GM10266 (cell line): Measurements from ENCODE around the gene MRPL18.

Source experiments
- DNase-seq: peaks from one replicate; pipeline ENCODE4 v3.0.0; 2012; ENCODE audit errors: extremely low spot score
- CTCF ChIP-seq: IDR thresholded peaks from 2 replicates; pipeline ENCODE4 v1.5.1; 2012; ENCODE audit warnings: mild to moderate bottlenecking, low read depth; ENCODE audit not compliant: control insufficient read depth, insufficient read depth; ENCODE audit errors: missing control alignments

The MRPL18 gene

GRCh38 chr6:159826968-159827647 is 36.8 kb downstream of the MRPL18 start:
- no peak for DNase-seq
- TF ChIP-seq CTCF: no peak

- no peak for TF ChIP-seq CTCF
- no peak for DNase-seq
These were observed 37.8 kb downstream of the MRPL18 start for GRCh38 chr6:159828074-159828473.

GRCh38 chr6:159829526-159829925 is 39.3 kb downstream of the MRPL18 start:
- DNase-seq: no peak

GRCh38 chr6:159830501-159831372 is 40.5 kb downstream of the MRPL18 start:
- DNase-seq: no peak

More at GRCh38 chr6:159829526-159829925, 39.3 kb downstream of the MRPL18 start:
- no peak for TF ChIP-seq CTCF

GRCh38 chr6:159831373-159831679 is 41.1 kb downstream of the MRPL18 start:
- DNase-seq: no peak
- no peak for TF ChIP-seq CTCF

More at GRCh38 chr6:159830501-159831372, 40.5 kb downstream of the MRPL18 start:
- TF ChIP-seq CTCF: no peak

- TF ChIP-seq CTCF: no peak
- no peak for DNase-seq
These were observed 42.7 kb downstream of the MRPL18 start for GRCh38 chr6:159832946-159833345.

- TF ChIP-seq CTCF: no peak
- no peak for DNase-seq
These were observed 43.3 kb downstream of the MRPL18 start for GRCh38 chr6:159833556-159833955.
